Stomach (tissue), 4 donors: Measurements from ENCODE around the gene PSMG1.

Experiments
- CTCF ChIP-seq, 7 experiments: fragments of 450-650 bp in 4 of 7; fragments of 200-600 bp in 3 of 7; sonication (generic) in 3 of 7; IDR thresholded peaks; one replicate each; pipeline ENCODE4 v1.5.1; 2016 to 2019; ENCODE audit warnings: antibody characterized with exemption in 7 of 7, control low read depth in 2 of 7, mild to moderate bottlenecking in 1 of 7
- EP300 ChIP-seq: sonication (generic); formaldehyde crosslinking; IDR thresholded peaks from one replicate; pipeline ENCODE4 v1.6.1; 2017; ENCODE audit warnings: antibody characterized with exemption

DNA sequence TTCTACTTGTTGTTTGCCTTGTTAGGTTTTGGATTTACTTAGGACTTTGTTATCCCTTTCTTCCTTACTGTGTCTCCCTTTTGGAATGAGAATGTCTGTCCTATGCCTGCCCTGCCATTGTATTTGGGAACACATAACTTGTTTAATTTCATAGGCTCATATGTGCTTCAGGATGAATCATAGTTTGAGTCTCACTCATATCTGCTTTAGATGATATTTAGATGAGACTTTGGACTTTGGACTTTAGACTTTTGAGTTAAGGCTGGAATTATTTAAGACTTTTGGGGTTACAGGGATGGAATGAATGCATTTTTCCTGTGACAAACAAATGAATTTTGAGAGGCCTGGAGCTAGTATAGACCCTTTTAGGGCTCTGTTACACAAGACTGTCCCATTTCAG is 33.4 kb downstream of the PSMG1 start:
- no peak for TF ChIP-seq CTCF (IDR thresholded peaks at IDR 0.05)
- TF ChIP-seq EP300 = no peak
